ENCODE data around the gene DECR2.
"Not testable (repeated sequence)": the region's sequence is repeated elsewhere in the genome, so short reads cannot be mapped to it uniquely, and the experiment has no call there.

Gene DECR2

GRCh38 chr16:410516-411178 is 9.0 kb downstream of the DECR2 start:
- TF ChIP-seq, protein P1, sequence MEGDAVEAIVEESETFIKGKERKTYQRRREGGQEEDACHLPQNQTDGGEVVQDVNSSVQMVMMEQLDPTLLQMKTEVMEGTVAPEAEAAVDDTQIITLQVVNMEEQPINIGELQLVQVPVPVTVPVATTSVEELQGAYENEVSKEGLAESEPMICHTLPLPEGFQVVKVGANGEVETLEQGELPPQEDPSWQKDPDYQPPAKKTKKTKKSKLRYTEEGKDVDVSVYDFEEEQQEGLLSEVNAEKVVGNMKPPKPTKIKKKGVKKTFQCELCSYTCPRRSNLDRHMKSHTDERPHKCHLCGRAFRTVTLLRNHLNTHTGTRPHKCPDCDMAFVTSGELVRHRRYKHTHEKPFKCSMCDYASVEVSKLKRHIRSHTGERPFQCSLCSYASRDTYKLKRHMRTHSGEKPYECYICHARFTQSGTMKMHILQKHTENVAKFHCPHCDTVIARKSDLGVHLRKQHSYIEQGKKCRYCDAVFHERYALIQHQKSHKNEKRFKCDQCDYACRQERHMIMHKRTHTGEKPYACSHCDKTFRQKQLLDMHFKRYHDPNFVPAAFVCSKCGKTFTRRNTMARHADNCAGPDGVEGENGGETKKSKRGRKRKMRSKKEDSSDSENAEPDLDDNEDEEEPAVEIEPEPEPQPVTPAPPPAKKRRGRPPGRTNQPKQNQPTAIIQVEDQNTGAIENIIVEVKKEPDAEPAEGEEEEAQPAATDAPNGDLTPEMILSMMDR (IDR thresholded peaks at IDR 0.05; ENCODE audit: low read depth, low read length, missing control alignments): no peak
- DNase-seq (ENCODE audit: extremely low read depth, low read depth): no peak
- H3K4me3 ChIP-seq (replicated peaks; ENCODE audit: low read depth, low read length): no peak overlapping the region

DNA sequence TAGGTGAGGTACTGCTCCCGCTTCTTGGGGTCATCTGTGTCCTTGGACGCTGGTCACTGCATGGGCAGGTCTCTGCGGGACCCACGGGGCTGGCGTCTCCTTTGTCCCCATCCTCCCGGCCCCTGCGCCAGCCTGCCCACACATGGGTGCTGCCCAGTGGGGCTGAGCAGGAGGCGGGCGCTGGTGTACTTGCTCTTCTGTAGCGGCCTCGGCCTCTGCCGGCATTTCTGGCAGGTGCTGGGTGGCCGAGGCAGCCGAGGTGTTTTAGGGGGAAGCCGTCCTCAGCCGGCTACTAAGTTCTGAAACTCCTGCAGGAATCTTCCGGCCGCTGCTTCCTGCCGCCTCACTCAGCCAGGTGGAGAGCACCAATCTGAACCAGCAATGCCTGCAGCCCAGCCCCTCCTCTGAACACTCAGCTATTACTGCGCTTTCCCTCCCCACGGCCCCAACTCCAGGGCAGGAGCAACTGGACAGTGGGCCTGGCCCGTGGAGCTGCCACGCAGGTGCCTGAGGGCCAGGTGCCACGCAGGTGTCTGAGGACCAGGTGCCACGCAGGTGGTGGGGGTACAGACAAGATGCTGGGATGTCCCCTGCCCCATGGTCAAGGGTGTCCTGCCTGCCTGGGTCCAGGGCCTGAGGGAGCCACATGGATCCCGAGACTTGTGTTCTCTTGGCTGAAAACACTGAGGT is 10.0 kb downstream of the DECR2 start:
- no peak for DNase-seq (ENCODE audit: extremely low read depth, low read depth)
- TF ChIP-seq, protein P1 (IDR thresholded peaks at IDR 0.05; ENCODE audit: low read depth, low read length, missing control alignments): no peak

GRCh38 chr16:414395-415169 is 12.9 kb downstream of the DECR2 start:
- DNase-seq (ENCODE audit: extremely low read depth, low read depth): no peak
- TF ChIP-seq, protein P1 (IDR thresholded peaks at IDR 0.05; ENCODE audit: low read depth, low read length, missing control alignments): no peak
- no peak overlapping the region for H3K4me3 ChIP-seq (replicated peaks; ENCODE audit: low read depth, low read length)

More for the DNA sequence above, 10.0 kb downstream of the DECR2 start:
- H3K4me3 ChIP-seq (replicated peaks; ENCODE audit: low read depth, low read length): no peak overlapping the region

DNA sequence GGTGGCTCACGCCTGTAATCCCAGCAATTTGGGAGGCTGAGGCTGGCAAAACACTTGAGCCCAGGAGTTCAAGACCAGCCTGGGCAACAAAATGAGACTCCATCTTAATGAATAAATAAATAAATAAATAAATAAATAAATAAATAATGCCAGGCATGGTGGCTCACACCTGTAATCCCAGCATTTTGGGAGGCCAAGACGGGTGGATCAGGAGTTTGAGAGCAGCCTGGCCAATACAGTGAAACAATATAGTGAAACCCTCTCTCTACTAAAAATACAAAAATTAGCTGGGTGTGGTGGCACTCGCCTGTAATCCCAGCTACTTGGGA is 13.4 kb downstream of the DECR2 start:
- DNase-seq (ENCODE audit: extremely low read depth, low read depth); H3K4me3 ChIP-seq (replicated peaks; ENCODE audit: low read depth, low read length): not testable (repeated sequence)

GRCh38 chr16:422179-422578 is 20.5 kb downstream of the DECR2 start:
- not testable (repeated sequence) for DNase-seq (ENCODE audit: extremely low read depth, low read depth)

GRCh38 chr16:424033-424622 is 22.4 kb downstream of the DECR2 start:
- TF ChIP-seq, protein P1 (IDR thresholded peaks at IDR 0.05; ENCODE audit: low read depth, low read length, missing control alignments): no peak
- peak overlapping the region; percentile 53 for H3K4me3 ChIP-seq (replicated peaks; ENCODE audit: low read depth, low read length)
- DNase-seq (ENCODE audit: extremely low read depth, low read depth): peak; percentile 82

More at GRCh38 chr16:422179-422578, 20.5 kb downstream of the DECR2 start:
- not testable (repeated sequence) for H3K4me3 ChIP-seq (replicated peaks; ENCODE audit: low read depth, low read length)

GRCh38 chr16:424623-425081 is 23.0 kb downstream of the DECR2 start:
- peak overlapping the region; percentile 53 for H3K4me3 ChIP-seq (replicated peaks; ENCODE audit: low read depth, low read length)
- TF ChIP-seq, protein P1 (IDR thresholded peaks at IDR 0.05; ENCODE audit: low read depth, low read length, missing control alignments): no peak
- no peak for DNase-seq (ENCODE audit: extremely low read depth, low read depth)
